ENCODE data around the gene CAMTA1. TPM values are rescaled to one million over a fixed set of nuclear protein-coding genes. Genes with fewer than 3 reads are reported as not detected.

Gene CAMTA1
- total and polyA plus RNA-seq, 9 of the 15 experiments (the other 6 are each of a cell fraction or from before 2014, with no cell fraction given): 43.9 to 161 (median 65.9) TPM

DNA sequence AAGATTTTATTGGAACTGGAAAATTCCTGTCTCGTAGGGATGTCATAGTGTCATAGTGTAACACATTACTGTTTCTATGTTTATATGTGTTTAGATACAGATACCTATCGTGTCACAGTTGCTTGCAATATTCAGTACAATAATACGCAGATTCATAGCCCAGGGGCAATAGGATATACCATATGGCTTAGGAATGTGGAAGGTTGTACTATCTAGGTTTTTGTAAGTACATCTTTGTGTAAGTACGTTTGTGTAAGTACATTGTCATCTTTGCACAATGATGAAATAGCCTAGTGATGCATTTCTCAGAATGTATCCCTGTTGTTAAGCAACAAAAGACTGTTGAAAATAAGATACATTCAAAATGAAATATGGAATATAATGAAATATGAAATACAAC, 68.9 kb downstream of the CAMTA1 start:
- ATAC-seq (no peak), DNase-seq (ENCODE audit: extremely low read depth in 1 of 4, low spot score in 3 of 4) (no peak), FAIRE-seq (no peak)
- H3K9me1 ChIP-seq (ENCODE audit: control insufficient read depth, insufficient read depth, low read length): no peaks in the 10 kb centered on the region
- intact Hi-C loops (cut with micrococcal nuclease): no loop called here
- POLR2A ChIA-PET: no interaction called here
- H4K20me1 ChIP-seq (replicated peaks; ENCODE audit: control insufficient read depth, insufficient read depth, low read length): peaks cover 4% of the 10 kb centered on the region; the same call in 1 of the 2 replicates
- no peak overlapping the region for H3K4me3 ChIP-seq
- H3K27ac ChIP-seq (ENCODE audit: extremely low read depth, low read depth, low read length): no peak overlapping the region
- H3K27me3 ChIP-seq (ENCODE audit: control insufficient read depth in 2 of 2, insufficient read depth in 2 of 2, low read length in 2 of 2): no peaks in the 10 kb centered on the region
- H3K36me3 ChIP-seq (ENCODE audit: control insufficient read depth, insufficient read depth, low read length): no peaks in the 10 kb centered on the region; the same call in 2 of the 3 replicates
- H3K79me2 ChIP-seq (ENCODE audit: control insufficient read depth, insufficient read depth, low read length): no peaks in the 10 kb centered on the region
- H3K4me1 ChIP-seq (replicated peaks in 1 of 2; ENCODE audit: control insufficient read depth in 2 of 2, insufficient read depth in 2 of 2, low read length in 2 of 2): no peaks in the 10 kb centered on the region
- TF ChIP-seq, protein P1, sequence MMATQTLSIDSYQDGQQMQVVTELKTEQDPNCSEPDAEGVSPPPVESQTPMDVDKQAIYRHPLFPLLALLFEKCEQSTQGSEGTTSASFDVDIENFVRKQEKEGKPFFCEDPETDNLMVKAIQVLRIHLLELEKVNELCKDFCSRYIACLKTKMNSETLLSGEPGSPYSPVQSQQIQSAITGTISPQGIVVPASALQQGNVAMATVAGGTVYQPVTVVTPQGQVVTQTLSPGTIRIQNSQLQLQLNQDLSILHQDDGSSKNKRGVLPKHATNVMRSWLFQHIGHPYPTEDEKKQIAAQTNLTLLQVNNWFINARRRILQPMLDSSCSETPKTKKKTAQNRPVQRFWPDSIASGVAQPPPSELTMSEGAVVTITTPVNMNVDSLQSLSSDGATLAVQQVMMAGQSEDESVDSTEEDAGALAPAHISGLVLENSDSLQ (IDR thresholded peaks at IDR 0.05): no peak
- TF ChIP-seq CEBPB (tag; IDR thresholded peaks at IDR 0.05): 0 out of 2 replicates have a peak, but pooled peaks have one; percentile 11
- no peak overlapping the region for H2AFZ ChIP-seq (ENCODE audit: low read depth, low read length)
- 78% methylated on average over 4 of the region's 4 CpGs for WGBS (ENCODE audit: insufficient coverage, low coverage, missing lambda C conversion rate)
- no TSS peak for BruUV-seq (replicated peaks)
- no peak overlapping the region for H3K4me2 ChIP-seq (ENCODE audit: insufficient read depth, low read length)
- CTCF ChIA-PET (ENCODE audit: low intra/inter-chr PET ratio): no interaction called here
- in situ Hi-C loops (cut with MboI): no loop called here
- no peaks in the 10 kb centered on the region for H3K9me3 ChIP-seq (replicated peaks; ENCODE audit: control insufficient read depth, insufficient read depth, low read depth, low read length)
- no peak overlapping the region for H3K9ac ChIP-seq (ENCODE audit: insufficient read depth in 1 of 2, low read depth in 2 of 2, low read length in 2 of 2)

DNA sequence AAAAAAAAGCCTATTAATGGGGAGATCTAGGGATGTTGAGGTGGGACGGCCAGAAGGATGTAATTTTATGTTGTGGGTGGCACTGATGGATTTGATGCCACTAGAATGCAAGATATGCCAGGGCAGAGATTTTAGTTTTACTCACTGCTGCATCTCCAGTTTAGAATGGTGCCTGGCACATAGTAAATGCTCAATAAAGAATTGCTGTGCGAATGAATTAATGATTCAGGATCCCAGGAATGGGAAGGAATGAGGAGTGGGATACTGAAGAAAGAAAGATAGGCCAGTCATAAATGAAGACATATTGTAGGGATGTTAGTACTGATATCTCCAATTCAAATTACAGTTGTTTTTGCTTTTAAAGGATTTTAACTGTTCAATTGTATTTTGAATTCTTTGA, 72.6 kb downstream of the CAMTA1 start:
- DNase-seq (ENCODE audit: extremely low read depth in 1 of 4, low spot score in 3 of 4) (no peak), ATAC-seq (no peak), FAIRE-seq (no peak)
- Histone ChIP-seq H3K9me3 (replicated peaks; ENCODE audit: control insufficient read depth, insufficient read depth, low read depth, low read length) (no peaks in the 10 kb centered on the region), H3K9me1 (ENCODE audit: control insufficient read depth, insufficient read depth, low read length) (no peaks in the 10 kb centered on the region), H4K20me1 (replicated peaks; ENCODE audit: control insufficient read depth, insufficient read depth, low read length) (peaks cover 4% of the 10 kb centered on the region; the same call in 1 of the 2 replicates), H3K4me3 (no peak overlapping the region), H2AFZ (ENCODE audit: low read depth, low read length) (no peak overlapping the region), H3K4me2 (ENCODE audit: insufficient read depth, low read length) (no peak overlapping the region), H3K9ac (ENCODE audit: insufficient read depth in 1 of 2, low read depth in 2 of 2, low read length in 2 of 2) (no peak overlapping the region), H3K4me1 (replicated peaks in 1 of 2; ENCODE audit: control insufficient read depth in 2 of 2, insufficient read depth in 2 of 2, low read length in 2 of 2) (no peaks in the 10 kb centered on the region), H3K36me3 (ENCODE audit: control insufficient read depth, insufficient read depth, low read length) (no peaks in the 10 kb centered on the region; the same call in 2 of the 3 replicates), H3K27me3 (ENCODE audit: control insufficient read depth in 2 of 2, insufficient read depth in 2 of 2, low read length in 2 of 2) (no peaks in the 10 kb centered on the region), H3K79me2 (ENCODE audit: control insufficient read depth, insufficient read depth, low read length) (no peaks in the 10 kb centered on the region), H3K27ac (ENCODE audit: extremely low read depth, low read depth, low read length) (no peak overlapping the region)
- intact Hi-C loops (cut with micrococcal nuclease) (no loop called here), in situ Hi-C loops (cut with MboI) (no loop called here)
- ChIA-PET POLR2A (interaction anchor here (1.0 to 1.4 kb wide), 2 partner anchors 23 to 40 kb away, joined by 4 to 6 read pairs; no protein-coding TSS in a partner anchor), CTCF (ENCODE audit: low intra/inter-chr PET ratio) (no interaction called here)
- whole genome bisulfite sequencing (ENCODE audit: insufficient coverage, low coverage, missing lambda C conversion rate): 22% methylated on average over 2 of the region's 2 CpGs
- no TSS peak for BruUV-seq (replicated peaks)
- TF ChIP-seq ADNP (tag; IDR thresholded peaks at IDR 0.05): no peak
- 0 out of 2 replicates have a peak, but pooled peaks have one; percentile 56 for TF ChIP-seq ZNF24 (IDR thresholded peaks at IDR 0.05)
